Ovary (tissue), 3 donors: ENCODE measurements around the gene MDC1.

Experiments used
- CTCF ChIP-seq, 3 donors: fragments of 450-650 bp in 2 of 3; fragments of 200-600 bp in 1 of 3; IDR thresholded peaks; one replicate each; pipeline versions ENCODE4 v1.5.1 to v1.8.0; 2016 to 2022; ENCODE audit warnings: antibody characterized with exemption in 3 of 3, mild to moderate bottlenecking in 1 of 3
- EP300 ChIP-seq: sonication (generic); formaldehyde crosslinking; IDR thresholded peaks from one replicate; pipeline ENCODE4 v1.6.1; 2017; ENCODE audit warnings: antibody characterized with exemption
- donor health status: DM: no; HTN: no; CAD: no.

- no peak for TF ChIP-seq CTCF (IDR thresholded peaks at IDR 0.05)
- TF ChIP-seq EP300, result no peak
Observed at GRCh38 chr6:30727920-30728553, 11.0 kb upstream of the MDC1 start.
